COLO668 (cell line): ENCODE measurements around the gene SEC14L2.
A peak's percentile ranks its signal among the peaks of the same experiment; 100 is the strongest.
"Not testable (repeated sequence)": the region's sequence is repeated elsewhere in the genome, so short reads cannot be mapped to it uniquely, and the experiment has no call there.

ENCODE experiments used
- DNase-seq: peaks from one replicate; lab custom pipeline; 2025; ENCODE audit not compliant: unreplicated experiment; lab: John Stamatoyannopoulos, UW

The SEC14L2 gene

GRCh38 chr22:30373331-30374325 is 23.2 kb upstream of the SEC14L2 start:
- DNase-seq, result no peak

- DNase-seq, result no peak
Measured at GRCh38 chr22:30375312-30375849, 21.4 kb upstream of the SEC14L2 start.

DNA sequence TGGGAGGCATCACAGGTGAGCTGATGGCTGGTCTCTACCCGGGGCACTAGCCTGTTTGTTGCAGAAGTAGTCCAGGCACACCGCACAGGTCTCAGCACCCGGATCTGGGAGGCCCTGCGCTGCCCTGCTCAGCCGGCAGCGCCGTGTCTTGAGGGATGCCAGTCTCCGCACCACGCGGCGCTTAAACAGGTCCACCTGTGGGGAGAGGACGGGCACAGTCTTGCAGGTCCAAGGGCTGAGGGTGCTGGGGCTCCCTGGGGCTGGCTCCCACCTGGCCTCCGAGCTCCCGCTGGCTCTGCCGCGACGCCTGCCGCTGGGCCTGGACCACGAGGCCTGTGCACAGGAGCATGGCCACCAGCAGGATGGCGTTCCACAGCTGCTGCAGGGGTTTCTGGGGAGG is 16.8 kb upstream of the SEC14L2 start:
- no peak for DNase-seq

DNA sequence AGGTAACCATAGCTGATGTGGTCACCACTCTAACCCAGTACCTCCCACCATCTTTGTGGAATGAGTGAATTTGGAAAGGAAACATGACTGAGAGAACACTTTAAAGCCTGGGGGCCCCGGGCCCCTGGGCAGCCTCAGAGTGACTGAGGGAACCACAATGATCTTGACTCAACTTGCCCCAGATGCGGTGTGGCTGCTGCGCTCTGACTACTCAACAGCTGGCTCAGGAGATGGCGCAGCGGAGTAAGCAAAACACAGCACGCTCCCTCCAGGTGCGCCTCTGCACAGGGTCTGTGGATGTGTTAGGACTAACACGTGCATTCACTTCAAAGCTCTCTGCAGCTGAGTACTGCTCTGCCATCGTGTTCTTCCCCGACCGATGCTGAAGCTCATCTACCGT is 15.6 kb upstream of the SEC14L2 start:
- no peak for DNase-seq

GRCh38 chr22:30382340-30382739 is 14.5 kb upstream of the SEC14L2 start:
- no peak for DNase-seq

DNA sequence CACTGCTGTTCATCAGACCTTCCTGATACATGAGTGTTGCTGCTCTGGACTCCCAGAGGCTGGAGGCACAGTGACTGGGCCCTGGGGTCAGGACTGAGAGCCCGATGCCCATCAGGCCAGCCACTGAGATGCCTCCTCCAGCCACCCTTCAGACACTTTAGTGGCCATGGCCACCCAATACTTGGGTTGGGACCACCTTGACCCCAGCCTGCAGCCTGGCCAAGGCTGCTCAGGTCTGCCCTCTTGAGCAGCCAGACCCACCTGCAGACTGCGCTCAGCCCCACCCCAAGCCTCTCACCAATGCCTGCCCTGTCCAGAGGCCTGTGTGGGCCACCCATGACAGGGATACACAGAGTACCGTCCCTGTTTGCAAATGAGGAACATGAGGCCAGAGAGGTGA is 13.8 kb upstream of the SEC14L2 start:
- DNase-seq, result no peak

GRCh38 chr22:30385942-30386341 is 10.9 kb upstream of the SEC14L2 start:
- DNase-seq, result no peak

DNA sequence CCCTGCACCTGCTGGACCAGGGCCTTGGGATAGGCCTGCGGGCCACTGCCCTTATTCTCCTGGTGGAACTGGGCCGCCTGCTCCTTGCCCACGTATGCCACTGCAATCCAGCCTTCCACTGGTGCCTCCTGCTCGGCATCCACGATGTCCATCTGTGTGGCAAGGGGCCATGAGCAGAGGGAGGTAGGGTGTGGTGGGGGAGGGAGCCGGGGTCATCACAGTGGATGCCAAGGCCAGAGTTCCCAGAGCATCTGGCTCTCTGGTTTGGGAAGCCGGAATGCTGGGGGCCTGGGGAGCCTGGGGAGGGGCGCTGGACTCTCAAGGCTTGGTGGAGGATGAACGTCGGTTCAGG is 10.2 kb upstream of the SEC14L2 start:
- DNase-seq, result no peak

- DNase-seq, result peak; percentile 83
Measured at GRCh38 chr22:30386960-30387827, 9.6 kb upstream of the SEC14L2 start, which contains the start of gene RNF215. Gene RNF215 (minus strand): TSS chr22:30387411. CDS start chr22:30387313, 98 bp downstream.

DNA sequence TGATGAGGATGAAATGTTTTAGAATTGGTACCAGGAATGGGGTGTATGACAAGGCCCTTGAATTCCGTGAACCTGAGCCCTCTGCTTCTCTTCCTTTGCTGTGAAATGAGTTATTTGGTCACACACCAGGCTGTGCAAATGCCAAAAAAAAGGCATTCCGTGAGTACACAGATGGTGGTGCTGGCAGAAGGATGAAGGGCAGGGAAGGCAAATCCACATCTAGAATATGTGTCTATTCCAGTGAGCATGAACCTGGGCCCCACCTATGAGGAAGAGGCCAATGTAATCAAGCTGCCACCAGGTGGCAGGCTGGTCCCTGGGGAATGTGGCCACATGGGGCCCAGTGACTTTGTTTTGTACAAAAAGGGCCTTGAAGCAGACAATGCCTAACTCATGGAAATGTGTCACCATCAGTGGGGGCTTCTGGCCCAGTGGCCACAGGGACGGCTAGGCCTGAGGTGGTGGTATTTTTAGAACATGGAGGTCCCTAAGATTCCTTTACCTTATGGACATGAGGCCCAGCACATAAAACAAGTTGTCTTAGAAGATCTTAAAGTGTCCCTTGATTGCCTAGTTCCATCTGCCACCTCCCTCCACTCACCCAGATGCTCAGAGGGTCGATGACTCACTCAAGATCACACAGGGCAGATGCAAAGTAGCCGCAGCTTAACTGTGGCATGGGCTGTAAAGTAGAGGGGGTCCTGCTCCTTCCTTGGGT is 5.7 kb upstream of the SEC14L2 start:
- peak; percentile 80 for DNase-seq

GRCh38 chr22:30392661-30393321 is 4.0 kb upstream of the SEC14L2 start:
- peak; percentile 56 for DNase-seq

DNA sequence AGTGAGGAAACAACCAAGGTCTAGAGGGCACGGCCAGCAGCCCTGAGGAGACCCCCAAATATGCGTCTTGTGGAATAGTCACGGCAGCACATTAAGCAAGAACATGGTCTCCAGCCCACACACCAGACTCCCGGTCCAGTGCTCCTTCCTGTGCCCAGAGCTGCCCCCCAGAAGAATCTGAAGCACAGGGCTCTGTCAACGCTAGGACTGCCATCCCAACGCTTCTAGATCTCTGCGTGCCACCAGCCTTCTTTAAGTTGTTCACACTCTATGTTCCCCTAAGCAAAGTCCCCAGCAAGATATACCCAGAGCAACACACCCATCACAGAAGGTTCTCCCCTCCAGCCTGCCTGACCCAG is 3.5 kb upstream of the SEC14L2 start:
- DNase-seq, result no peak

DNA sequence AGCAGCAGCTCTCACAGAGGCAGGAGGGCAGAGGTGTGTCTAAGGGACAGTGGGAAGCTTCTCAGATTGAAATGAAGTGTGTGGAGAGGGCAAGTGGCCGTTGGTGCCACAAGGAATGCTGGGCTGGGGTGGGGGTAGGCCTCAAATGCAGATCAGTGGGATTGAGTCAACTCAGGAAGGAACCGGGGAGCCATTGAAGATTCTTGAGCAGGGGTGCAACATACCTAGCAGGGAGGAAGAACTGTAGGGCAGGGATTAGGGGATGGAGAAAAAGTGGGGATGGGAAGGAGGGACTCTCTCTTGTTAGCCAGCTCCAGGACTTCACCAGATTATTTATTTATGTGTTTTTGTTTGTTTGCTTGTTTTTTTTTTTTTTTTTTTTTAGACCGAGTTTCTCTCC is 2.9 kb upstream of the SEC14L2 start:
- DNase-seq, result no peak

- DNase-seq, result no peak
Measured at GRCh38 chr22:30397656-30398635, 1.1 kb downstream of the SEC14L2 start.

DNA sequence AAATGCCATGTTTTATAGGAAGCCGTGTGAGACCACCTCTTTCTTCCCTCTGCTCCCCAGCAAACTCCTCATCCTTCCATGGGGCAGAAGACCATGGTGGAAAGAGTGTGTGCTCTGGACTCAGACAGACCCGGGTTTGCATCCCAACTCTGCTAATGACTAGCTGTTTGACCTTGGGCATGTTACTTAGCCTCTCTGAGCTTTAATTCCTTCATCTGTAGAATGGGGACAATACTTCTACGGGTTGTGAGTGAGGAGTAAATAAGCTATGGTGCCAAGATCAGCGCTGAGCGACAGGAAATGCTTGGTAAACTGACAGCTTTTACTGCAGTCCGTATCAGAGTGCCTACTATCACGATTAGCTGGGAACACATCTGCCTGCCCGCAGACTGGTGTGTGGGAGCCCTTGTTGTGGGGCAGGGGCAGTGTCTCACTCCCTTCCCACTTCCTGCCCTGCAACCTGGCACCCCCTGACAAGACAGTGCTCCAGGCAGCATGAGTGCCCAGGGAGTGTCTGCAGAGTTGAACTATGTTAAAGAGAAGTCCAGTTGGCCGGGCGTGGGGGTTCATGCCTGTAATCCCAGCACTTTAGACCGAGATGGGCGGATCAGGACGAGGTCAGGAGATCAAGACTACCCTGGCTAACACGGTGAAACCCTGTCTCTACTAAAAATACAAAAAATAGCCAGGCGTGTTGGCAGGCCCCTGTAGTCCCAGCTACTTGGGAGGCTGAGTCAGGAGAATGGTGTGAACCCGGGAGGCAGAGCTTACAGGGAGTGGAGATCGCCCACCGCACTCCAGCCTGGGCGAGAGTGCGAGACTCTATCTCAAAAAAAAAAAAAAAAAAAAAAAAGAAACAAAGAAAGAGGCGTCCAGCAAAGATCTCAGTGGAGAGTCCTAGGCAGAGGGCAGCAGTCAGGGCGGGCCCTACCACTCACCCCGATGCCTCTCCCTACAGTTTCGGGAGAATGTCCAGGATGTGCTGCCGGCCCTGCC is 2.2 kb downstream of the SEC14L2 start:
- DNase-seq, result no peak

- no peak for DNase-seq
Measured at GRCh38 chr22:30399718-30400117, 2.9 kb downstream of the SEC14L2 start.

- DNase-seq, result no peak
Measured at GRCh38 chr22:30400159-30400558, 3.3 kb downstream of the SEC14L2 start.

DNA sequence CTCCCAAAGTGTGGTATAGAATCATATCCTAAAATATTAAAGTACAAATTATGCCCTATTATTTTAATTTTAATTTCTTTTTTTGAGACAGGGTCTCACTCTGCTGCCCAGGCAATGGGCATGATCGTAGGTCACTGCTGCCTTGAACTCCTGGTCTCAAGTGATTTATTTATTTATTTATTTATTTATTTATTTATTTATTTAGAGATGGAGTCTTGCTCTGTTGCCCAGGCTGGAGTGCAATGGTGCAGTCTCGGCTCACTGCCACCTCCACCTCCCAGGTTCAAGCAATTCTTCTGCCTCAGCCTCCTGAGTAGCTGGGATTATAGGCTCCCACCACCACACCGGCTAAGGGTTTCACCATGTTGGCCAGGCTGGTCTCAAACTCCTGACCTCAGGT is 4.2 kb downstream of the SEC14L2 start:
- DNase-seq, result not testable (repeated sequence)
